ENCODE data around the gene SHROOM3.

The SHROOM3 gene

DNA sequence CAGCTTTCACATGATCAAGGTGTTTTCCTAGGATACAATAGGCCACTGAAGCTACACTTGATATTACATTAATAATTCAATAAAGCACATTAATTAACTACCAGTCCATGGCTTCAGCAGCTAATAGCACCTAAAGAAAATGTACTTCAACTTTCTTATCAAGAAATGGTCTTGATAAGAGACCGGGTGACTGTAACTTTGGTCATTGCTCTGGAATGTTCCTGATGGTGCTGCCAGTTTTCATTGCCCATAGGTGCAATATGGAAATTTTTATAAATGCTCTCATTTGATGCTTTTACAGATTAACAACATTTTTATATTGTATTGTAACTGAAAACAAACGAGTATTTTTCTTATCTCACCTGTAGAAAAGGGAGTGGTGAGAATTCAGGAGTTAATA lies 165.4 kb downstream of the SHROOM3 start:
- no peak for DNase-seq

DNA sequence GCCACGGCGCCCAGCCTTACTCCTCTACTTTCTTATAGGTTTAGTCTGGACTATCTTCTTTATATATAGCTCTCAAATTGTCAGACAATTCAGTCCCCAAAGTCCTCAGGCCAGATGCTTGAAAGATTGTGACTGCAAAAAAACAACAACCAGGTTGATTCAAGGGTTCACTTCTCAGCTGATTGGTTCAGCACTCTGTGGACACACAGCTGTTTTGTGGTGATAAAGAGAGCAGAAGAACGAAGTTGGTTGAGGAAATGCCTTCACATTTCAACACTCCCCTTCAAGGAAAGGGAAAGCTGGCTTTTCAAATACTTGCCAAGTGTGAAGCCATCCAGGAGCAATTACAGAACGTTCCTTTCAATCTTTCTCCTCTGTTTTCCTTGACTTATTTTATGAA lies 166.8 kb downstream of the SHROOM3 start:
- DNase-seq, result no peak

- no peak for DNase-seq
Measured at GRCh38 chr4:76605099-76605563, 170.1 kb downstream of the SHROOM3 start.

GRCh38 chr4:76606645-76607265 lies 171.7 kb downstream of the SHROOM3 start:
- no peak for DNase-seq

DNA sequence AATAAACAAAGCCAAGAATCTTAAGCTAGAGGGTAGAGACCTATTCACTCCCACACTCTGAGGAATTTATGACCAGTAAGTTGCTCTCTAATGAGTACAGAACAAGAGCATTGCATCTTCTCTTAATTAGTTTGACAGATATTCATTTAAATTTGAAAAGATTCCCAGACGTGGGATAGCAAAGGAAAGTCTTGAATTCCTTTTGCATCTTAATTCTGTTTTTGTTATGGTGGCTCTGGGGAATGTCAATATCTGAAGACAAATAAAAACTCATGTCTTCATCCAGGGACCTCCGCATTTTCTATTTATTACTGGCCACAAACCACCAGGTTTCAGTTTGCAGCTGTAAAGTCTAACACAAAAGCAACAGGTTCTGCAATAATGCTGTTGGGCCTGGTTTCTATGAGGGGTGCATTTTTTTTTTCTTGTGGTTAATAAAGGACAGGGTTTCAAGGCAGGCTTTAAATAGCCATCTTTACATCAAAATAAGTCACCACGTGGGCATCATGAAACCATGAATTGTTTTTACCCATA lies 172.3 kb downstream of the SHROOM3 start:
- DNase-seq, result peak; percentile 2

DNA sequence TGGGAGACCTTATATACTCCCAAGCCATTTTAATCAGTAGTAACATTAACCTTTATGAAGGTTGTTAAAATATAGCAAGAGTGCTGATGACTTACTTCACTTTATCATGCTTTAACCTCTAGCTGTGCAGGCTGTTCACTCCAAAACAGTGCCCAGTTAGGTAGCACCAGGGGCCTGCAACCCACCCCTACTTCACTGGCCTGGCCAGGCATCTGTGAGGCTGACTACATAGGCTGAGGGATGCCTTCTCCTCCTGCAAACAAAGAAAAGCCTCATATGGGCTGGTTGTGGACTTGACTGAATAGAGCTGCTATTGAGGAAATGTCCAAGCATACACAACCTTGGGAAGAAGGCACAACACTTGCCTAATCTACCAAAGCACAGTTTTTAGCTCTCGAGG lies 172.8 kb downstream of the SHROOM3 start:
- no peak for DNase-seq

DNA sequence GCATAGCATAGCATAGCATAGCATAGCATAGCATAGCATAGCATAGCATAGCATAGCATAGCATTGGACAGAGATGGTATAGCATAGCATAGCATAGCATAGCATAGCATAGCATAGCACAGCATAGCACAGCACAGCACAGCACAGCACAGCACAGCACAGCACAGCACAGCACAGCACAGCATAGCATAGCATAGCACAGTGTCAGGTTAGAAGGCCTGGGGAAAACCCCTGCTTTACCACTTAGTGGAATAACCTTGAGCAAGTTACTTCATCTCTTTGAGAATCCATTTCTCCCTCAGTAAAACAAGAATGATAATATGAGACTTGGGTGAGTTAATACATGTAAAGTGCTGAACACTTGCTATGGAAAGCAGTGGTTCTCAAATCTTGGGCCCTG lies 173.5 kb downstream of the SHROOM3 start:
- DNase-seq, result peak; percentile 3

DNA sequence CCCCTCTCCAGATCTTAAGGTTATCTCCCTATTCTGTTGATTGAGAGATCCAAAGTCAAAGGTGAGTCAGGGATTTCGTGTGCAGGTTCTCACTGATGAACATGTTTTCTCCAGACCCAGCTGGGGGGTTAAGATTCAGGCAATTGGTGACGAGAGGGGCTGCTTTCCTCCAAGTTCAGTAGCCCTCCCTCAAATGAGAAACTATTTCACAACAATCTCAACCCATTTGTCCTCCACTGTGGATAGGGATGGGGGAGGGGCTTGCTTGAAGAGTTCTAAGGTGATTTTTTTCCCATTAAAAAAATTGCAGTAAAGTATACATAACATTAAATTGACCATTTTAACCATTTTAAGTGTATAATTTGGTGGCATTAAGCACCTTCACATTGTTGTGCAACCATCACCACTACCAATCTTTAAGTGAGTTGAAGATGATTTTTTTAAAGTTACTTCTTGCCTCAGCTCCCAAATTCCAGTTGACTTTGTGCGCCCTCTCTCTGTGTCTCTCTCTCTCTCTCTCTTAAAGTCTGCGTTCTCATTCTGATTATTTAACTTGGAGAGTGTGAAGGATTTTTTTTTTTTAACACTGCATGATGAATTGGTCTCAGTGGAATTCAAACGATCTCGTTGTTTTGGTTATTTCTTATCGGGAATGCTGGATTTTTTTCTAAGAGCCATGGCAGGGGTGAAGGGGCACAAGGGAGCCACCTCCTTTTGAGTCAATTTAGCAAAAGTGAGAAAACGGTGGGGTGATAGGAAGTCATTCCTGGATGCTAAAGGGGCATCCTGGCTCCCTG lies 175.9 kb downstream of the SHROOM3 start:
- DNase-seq, result no peak

DNA sequence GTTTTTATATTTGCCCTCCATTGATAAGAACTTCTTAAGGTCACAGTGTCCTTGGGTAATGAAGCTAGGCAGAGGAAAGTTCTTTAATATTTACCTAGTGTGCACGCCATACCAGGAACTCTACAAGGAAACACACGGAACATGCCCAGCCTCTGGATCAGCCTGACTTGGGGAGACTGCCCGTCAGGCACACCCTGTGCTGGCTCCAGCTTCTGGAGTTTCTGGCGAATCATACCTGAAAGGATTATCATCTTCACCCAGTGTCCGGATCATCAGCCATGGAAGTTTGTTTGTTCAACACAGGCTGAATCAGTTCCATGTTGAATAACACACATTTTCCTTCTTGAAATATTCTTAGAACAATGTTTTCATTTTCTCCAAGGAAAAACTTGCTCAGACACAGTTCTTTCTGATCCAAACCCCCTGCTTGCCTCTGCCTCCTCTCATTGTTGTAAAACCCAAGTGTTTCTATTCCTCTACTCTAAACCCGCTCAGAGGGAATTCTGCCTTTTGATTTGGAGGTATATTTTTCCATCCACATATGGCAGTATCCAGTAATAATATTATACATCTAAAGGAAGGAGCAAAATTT lies 176.7 kb downstream of the SHROOM3 start:
- DNase-seq, result no peak

- no peak for DNase-seq
Measured at GRCh38 chr4:76614589-76614988, 179.6 kb downstream of the SHROOM3 start.

- no peak for DNase-seq
Measured at GRCh38 chr4:76615999-76616398, 181.0 kb downstream of the SHROOM3 start.

- no peak for DNase-seq
Measured at GRCh38 chr4:76616526-76616925, 181.5 kb downstream of the SHROOM3 start.

DNA sequence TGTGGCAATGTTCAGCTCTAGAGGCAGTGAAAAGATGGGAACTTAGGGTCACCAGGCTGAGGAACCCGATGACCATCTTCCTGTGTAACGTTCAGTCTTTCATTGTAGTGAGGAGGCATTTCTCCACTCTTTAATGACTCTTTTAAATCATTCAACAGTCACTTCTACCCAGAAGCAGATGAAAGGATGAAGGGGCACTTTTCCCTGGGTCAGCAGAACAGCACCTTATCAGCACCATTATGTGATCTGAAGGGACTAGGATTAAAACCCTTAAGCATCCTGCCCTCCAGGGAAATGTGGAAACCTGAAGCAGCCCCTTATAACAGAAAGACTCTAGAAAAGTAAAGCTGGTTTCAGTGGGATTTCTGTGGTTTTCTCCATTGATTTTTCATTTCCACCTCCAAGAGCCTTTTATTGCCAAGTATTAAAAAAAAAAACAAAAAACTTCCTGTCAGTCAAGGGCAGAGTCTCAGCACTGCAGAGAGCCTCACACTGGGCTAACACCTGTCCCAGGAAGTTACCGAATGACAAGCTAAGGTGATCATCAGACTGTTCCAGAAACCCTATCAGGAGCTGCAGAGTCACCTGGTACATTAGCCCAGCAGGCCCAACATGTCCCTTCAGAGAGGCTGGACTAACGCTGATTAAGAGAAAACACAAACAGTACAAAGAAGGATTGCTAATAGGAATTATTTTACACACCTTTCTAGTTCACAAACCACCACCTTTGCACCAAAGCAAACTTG lies 185.9 kb downstream of the SHROOM3 start:
- DNase-seq, result no peak

DNA sequence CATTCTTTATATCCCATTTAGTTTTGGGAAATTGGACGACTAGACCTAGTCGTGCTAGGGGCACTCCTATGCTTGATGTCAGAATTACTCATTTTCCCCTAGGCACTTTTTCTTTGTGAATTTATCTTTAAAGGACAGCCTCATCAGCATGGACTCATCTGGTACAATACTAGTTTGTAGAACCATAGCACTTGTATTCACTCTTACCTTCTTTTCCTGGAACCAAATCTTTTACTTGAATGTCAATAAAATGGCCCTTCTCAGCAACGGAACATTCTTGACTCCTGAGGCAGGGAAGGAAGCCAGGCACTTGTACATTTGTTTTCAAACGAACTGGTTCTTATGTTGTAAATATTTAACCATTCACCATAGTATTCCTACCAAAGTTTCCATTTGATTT lies 187.1 kb downstream of the SHROOM3 start:
- DNase-seq, result no peak

- DNase-seq, result no peak
Measured at GRCh38 chr4:76622717-76623116, 187.7 kb downstream of the SHROOM3 start.

DNA sequence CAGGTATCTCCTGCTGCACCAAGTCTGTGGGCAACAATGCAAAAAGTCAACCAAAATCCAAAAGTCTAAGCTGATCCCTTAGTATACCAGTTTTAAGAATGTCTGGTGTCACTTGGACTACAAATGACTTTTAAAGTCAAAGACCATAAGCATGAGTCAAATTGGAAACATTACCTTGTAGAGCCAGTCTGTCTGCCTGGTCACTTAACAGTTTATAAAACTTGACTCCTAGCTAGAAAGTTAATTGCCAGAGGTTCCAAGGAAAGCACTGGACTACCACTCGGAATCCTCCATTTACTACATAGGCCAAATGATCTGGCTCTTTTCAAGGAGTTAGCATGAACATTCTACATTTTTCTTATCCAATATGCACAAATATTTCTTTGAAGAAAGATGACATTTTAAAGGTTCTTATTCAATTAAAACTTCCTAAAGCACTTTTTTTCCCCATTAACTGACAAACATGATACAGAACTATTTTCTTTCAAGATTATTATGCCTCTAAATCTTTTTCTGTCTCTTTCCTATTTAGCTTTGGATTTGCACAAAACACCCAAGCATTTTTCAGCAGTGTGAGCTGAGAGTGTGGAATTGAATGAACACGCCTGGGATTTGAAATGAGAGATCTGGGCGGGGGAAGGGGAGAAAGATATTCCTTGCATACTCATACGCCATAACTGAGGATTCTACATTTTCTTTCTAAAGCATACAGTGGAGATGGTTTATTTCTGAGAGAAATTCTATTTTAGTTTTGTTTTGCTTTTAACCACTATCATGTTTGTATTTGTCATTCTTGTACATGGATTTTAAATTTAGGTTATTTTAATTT lies 188.4 kb downstream of the SHROOM3 start:
- DNase-seq, result no peak

DNA sequence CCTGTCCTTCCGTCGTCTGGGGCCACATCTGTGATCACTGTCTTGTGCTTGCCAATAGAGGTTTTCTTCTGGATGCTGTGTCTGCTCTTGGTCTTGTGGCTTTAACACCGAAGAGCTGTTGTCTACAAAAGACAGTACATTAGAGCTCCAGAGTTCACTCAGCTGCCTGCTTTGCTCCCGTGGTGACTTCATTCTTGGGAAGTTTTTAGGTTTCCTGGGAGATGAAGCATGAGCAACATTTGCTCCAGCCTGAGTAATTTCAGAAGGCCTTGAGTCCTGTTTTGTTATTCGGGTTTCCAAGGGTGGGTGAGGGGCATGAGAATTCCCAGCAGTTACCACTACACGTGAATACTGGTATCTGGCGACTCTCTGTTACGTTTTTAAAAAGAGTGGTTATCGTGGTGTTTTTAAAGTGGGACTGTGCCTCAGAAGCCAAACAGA lies 189.2 kb downstream of the SHROOM3 start:
- no peak for DNase-seq

- no peak for DNase-seq
Measured at GRCh38 chr4:76624931-76625715, 190.1 kb downstream of the SHROOM3 start.

DNA sequence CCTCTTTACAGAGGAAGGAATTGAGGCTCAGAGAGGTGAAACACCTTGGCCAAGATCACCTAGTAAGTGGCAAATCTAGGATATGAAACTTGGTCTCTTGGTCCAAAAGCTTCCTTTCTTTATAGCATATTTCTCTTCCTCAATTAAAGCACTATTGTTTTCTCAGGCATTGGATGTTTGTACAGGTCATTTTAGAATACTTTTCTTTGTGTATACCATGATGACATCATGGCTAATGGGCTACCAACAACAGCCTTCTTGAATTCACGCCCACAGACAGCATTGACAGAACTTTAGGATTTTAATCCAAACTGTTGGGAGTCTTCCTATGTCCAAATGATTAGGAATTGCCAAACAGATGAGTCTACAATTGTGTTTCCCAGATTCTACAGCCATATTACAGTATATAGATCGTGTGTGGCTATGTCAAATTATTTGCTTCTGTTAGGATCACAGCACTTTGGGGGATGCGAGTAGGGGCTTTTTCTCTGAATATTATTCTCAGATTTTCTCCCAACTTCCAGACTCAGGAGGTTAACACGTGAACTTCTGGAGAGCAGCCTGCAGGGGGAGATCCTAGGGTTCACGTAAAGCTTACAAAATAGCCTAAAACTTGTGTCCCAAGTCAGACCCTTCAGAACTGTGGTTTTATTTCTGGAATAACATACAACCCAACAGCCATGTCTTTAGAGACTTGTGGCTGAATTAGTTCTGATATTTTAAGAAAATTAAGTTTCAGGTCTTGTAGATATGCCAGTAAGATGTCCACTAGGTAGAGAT lies 191.8 kb downstream of the SHROOM3 start:
- DNase-seq, result no peak

DNA sequence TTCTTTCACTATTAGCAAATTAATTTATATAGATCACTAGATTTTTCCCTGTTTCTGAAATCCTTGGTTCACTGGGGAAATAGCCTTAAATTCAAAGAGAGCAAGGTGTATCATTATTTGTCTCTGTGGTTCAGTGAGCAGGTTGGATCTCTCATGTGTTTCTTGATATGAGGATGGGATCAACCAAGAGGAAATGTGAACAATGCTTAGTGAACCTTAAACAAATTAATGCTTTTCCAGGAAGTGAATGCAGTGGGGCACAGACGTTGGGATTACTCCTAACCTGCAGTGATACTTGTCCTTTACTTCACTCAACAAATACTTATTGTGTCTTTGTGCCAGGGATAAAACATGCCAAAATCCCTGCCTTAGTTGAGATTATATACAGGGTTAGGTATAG lies 193.2 kb downstream of the SHROOM3 start:
- no peak for DNase-seq

- DNase-seq, result no peak
Measured at GRCh38 chr4:76630741-76631140, 195.7 kb downstream of the SHROOM3 start.

All from NK-92 treated with Interleukin-12 subunit alpha and Interleukin-12 subunit beta, amount 100 ng/mL, for 24 hours (cell line).